NCI-H187 treated with DMSO at 0.1 percent for 48 hours (cell line): Measurements from ENCODE around the gene PCDH9.

Experiments
- DNase-seq: peaks from one replicate; lab custom pipeline; 2025; lab: John Stamatoyannopoulos, UW

The PCDH9 gene

DNA sequence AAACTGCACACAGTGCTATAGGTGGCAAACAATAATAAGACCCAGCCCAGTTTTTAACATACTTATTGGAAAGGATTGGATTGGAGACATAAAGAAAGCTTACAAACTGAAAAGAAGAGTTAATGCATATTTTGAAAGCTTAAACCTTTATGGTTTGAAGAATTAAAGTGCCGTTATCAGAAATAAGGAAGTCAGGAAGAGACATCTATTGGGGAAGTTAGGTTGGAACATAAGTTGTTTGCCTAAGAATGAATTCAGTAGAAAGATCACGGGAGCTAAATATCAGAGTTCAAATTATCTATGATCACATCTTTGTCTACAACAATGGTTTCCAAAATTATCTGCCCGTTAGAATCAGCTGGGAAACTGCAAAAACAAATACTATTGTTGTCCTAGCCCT lies 767.9 kb downstream of the PCDH9 start:
- DNase-seq: no peak

- no peak for DNase-seq
These were observed 769.1 kb downstream of the PCDH9 start for GRCh38 chr13:66461021-66461420.

GRCh38 chr13:66459634-66460033 lies 770.5 kb downstream of the PCDH9 start:
- no peak for DNase-seq

DNA sequence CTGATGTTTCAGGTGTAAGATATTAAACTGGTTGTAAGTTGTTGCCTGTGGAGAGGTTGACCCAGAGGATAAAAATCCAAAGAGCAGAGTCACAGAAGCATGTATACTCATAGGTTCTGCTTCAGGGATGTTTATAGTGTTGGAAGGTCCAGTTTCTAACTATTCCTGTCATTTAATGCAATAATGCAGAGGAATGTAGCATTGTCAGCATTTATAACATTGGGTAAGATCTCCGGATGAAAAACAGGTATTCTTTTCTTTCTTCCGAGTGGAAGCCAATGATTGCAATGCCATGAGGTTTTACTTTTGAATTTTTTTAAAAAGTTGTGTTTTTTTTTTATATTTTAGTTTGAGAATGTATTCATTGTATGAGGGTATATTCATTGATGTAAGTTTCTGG lies 771.0 kb downstream of the PCDH9 start:
- no peak for DNase-seq

DNA sequence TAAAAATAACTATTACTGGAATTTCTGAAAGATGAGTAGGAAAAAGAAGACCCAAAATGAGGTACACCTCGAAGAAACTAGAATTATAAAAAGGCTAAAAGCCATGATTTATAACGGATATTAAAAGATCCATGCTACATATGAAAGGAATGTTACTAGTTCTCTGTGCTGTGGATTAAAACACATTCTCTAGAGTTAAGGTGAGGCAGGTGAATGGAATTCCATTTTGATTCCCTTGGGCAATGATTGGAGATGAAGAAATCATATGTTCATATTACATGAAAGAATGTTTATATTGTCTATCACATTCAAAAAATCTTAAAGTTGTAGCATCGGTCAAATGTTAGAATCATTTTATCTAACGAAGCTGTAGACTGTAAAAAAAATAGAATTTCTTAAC lies 783.7 kb downstream of the PCDH9 start:
- no peak for DNase-seq

DNA sequence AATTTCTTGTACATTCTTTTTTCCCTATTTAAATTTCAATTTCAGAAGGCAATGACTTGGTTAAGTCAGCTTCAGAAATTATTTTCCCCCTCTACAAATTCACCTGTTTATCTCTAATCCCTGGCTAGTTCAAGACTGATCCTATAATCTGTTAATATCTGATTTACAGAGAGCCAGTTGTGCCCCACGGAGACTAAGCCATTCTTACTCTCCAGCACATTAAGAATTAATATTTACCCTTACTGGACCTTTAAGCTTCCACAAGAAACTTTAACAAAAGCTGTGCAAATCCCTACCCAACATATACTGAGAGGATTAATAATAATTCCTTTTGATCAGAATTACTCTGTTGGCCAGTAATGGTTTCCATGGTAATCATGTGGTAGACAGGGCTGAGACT lies 786.2 kb downstream of the PCDH9 start:
- DNase-seq: no peak

GRCh38 chr13:66440938-66441337 lies 789.2 kb downstream of the PCDH9 start:
- DNase-seq: no peak

GRCh38 chr13:66430728-66431127 lies 799.4 kb downstream of the PCDH9 start:
- no peak for DNase-seq

DNA sequence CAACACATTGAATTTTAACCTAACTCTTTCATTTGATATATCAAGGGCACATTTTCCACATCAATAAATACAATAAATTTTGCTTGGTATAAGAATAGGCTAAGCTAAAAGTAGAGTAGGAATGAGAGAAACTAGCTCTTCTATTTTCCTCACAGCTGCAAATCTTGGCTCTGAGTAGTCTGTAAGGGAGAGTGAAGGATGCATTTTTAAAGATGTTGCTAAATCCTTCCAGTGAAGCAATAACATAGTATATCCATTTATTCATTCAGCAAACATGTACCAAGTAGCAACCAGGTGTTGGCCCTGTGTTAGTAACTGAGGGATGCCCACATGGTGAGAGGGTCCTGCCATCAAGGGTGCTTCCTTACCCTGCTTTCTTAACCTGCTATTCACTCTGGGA lies 799.9 kb downstream of the PCDH9 start:
- no peak for DNase-seq

DNA sequence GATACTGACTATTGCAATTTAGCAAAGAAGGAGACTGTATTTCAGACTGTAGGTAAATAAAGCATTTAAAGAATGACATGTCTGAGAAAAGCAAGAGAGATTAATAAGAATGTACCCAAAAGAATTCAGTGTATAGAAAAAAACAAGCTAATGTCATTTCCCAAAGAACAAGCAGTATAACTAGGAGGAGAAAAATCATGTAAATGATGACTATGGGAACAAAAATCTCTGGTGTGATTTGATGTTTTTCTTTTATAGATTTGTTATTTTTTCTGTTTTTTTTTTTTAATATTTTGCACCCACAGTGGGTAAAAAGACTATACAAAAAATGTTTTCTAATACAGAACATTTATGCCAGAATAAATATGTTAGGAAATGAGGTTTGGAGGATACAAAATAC lies 801.0 kb downstream of the PCDH9 start:
- no peak for DNase-seq

GRCh38 chr13:66427458-66427861 lies 802.7 kb downstream of the PCDH9 start:
- no peak for DNase-seq

- no peak for DNase-seq
These were observed 804.4 kb downstream of the PCDH9 start for GRCh38 chr13:66425741-66426140.

DNA sequence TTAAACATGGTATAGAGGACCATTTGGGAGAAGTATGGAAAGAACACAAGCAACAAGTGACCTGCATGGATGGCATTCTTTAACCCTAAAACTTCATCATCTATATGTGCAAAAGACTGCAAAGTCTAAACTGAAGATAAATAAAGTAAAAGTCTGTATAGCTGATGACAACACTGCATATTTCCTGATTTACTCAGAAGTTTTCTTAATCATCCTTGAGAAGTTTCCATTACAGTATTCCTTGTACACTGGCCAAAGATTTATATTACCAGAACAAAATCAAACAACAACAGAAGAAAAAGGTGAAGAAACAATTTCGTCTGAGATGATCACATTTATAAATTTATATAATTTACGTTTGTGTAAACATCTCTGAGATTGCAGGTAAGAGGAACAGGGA lies 805.7 kb downstream of the PCDH9 start:
- DNase-seq: no peak

- DNase-seq: no peak
These were observed 814.7 kb downstream of the PCDH9 start for GRCh38 chr13:66415444-66415843.

- no peak for DNase-seq
These were observed 815.9 kb downstream of the PCDH9 start for GRCh38 chr13:66414066-66414800.

- no peak for DNase-seq
These were observed 819.8 kb downstream of the PCDH9 start for GRCh38 chr13:66410314-66410713.

DNA sequence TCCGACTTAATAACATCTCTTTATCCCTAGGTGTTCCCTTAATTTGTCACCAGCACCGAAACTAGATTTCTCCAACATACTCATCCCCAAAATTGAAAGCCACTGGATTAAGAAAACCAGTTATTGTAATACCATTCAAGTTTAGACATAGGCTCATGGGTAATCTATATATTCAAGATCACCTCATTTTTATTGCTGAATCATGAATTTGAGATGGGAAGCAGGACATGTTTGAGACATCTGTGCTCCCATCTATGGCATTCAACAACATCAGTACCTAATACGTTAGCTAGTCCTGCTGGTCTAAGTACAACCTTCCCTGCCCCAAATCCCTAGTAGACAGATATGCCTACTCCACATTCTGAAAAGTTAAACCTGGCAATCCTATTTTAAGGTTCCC lies 820.6 kb downstream of the PCDH9 start:
- no peak for DNase-seq

DNA sequence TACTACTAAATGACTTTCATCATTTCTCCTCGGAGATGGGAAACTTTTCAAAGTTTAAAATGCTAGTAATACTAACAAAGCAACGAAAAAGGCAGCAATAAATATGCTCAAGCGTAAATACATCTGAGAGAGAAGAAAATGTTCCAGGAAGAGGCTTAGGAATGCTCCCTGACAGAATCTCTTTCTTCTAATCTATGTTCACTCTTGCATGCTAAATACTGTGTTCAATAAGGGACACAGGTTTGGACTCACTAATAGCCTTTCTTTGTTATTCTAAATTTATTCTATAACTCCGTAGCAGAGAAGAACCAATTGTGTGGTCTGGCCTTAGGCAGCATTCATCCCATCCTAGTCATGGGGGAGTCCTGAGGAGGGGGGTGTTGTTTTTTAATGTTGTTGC lies 823.0 kb downstream of the PCDH9 start:
- no peak for DNase-seq

DNA sequence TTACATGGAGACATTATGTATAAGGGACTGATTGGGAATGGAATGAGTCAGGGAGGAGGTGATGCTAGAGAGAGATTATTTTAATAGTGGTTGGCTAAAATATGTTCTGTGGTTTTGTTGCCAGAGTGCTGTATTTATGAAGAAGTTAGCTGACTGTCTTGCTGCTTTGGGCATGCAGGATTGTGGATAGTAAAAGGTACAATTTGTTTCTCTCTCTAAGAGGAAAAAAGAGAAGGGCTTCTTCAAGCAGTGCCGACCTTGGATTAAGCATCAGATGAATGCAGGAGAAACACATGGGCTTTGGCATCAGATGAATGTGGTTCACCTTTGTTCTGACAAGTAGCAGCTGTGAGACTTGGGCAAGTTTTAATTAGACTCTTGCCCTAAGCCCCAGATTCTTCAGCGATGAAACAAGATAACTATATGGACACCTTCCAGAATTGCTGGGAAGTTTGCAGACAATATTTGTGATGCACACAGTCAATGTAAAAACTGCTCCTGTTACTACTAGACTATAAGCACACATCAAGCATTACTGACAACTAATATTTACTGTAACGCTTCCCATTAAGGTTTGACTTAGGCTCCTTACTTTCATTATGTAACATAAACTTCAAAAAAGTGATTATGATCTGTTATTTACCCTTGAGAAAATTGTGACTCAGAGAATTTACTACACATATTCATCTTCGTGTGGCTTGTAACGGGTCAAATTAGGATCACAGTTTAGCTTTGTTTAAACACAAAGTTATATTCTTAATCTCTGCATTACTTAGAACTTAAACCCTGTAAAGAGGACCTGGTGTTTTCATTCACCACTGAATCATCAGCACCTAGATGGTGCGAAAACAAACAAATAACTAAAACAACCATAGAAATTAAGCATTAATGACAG lies 824.0 kb downstream of the PCDH9 start:
- DNase-seq: no peak

- no peak for DNase-seq
These were observed 827.6 kb downstream of the PCDH9 start for GRCh38 chr13:66402546-66402945.

DNA sequence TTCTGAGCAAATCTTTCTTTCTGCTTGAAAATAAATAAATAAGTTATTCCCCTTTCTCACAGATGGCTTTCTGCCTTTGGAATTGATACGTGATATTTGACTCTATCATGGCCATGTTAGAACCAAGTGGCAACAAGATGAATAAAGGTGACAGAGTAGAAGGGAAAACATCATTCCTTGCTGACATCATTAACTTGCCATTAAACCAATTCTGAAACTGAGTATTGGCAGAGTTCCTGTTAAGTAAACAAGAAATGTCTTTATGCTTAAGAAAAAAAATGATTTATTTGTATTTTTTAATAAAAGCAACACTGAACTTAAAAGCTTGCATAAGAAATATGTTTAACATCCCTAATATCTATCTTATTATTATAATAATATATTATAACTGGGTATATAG lies 828.1 kb downstream of the PCDH9 start:
- DNase-seq: no peak

- DNase-seq: no peak
These were observed 829.8 kb downstream of the PCDH9 start for GRCh38 chr13:66400292-66400691.

DNA sequence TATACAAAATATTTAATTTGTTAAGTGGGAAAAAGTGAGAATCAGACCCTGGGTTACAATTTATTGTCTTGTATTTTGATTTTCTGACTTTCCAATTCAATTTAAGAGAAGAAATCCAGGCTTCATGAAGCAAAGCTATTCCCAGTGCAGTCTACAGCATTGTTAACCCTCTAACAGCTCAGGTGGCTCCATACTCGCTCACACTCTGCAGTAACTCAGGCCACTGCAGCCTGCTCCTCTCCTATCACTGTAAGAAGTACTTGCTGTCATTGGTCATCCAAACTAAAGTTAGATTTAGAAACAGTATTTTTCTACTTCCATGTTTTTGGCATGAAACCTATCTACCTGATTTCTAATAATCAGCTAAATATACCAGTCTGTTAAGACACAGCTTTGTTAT lies 830.3 kb downstream of the PCDH9 start:
- no peak for DNase-seq
